Natural killer cell (primary cell): Measurements from ENCODE around the gene MTR. TPM values are rescaled to one million over a fixed set of nuclear protein-coding genes. Genes with fewer than 3 reads are reported as not detected.

Source experiments
- ATAC-seq, 3 donors: fragments of 150-1000 bp in 2 of 3; fragments of 200-7000 bp in 1 of 3; cut with Tn5 transposase; 1 replicate in 1 of 3; 2 replicates in 2 of 3; pipeline ENCODE4 v1.10.0; 2021; ENCODE audit warnings: mild to moderate bottlenecking in 2 of 3, moderate library complexity in 2 of 3
- DNase-seq, 2 donors: peaks; one replicate each; pipeline versions ENCODE4 v3.0.0 to v3.0.0-alpha.2; 2013 to 2021; ENCODE audit warnings: mixed read lengths in 1 of 2
- H3K27ac ChIP-seq: one replicate; pipeline ENCODE4 v1.5.1; 2013; ENCODE audit warnings: mild to moderate bottlenecking, low read length
- H3K27me3 ChIP-seq: one replicate; pipeline ENCODE4 v1.6.1; 2013; ENCODE audit warnings: low read length; ENCODE audit not compliant: control insufficient read depth, insufficient read depth
- H3K36me3 ChIP-seq: one replicate; pipeline ENCODE4 v1.6.1; 2013; ENCODE audit warnings: low read length; ENCODE audit not compliant: control insufficient read depth, insufficient read depth
- H3K4me1 ChIP-seq: one replicate; pipeline ENCODE4 v1.6.1; 2013; ENCODE audit warnings: low read length; ENCODE audit not compliant: control insufficient read depth, insufficient read depth
- H3K4me3 ChIP-seq: one replicate; pipeline ENCODE4 v1.5.1; 2013; ENCODE audit warnings: low read length
- H3K9me3 ChIP-seq: one replicate; pipeline ENCODE4 v1.6.1; 2013; ENCODE audit warnings: low read length; ENCODE audit not compliant: control insufficient read depth, insufficient read depth
- H3K27ac Mint-ChIP-seq, 2 donors: one replicate each; pipeline ENCODE4 v1.8.0; 2022; ENCODE audit warnings: mild to moderate bottlenecking in 2 of 2, mixed read lengths in 2 of 2, moderate library complexity in 1 of 2
- H3K27me3 Mint-ChIP-seq, 2 donors: one replicate each; pipeline ENCODE4 v1.8.0; 2022; ENCODE audit warnings: low read depth in 2 of 2, mixed read lengths in 2 of 2
- H3K36me3 Mint-ChIP-seq: one replicate; pipeline ENCODE4 v1.8.0; 2022; ENCODE audit warnings: mixed read lengths
- H3K4me1 Mint-ChIP-seq, 2 donors: one replicate each; pipeline ENCODE4 v1.8.0; 2022; ENCODE audit warnings: mixed read lengths in 2 of 2
- H3K4me3 Mint-ChIP-seq: one replicate; pipeline ENCODE4 v1.8.0; 2022; ENCODE audit warnings: mild to moderate bottlenecking, moderate library complexity, mixed read lengths
- H3K9me3 Mint-ChIP-seq, 2 donors: one replicate each; pipeline ENCODE4 v1.8.0; 2022; ENCODE audit warnings: mixed read lengths in 2 of 2
- WGBS: methylation state at CpG from one replicate; pipeline ENCODE4 v1.1.7; 2013; ENCODE audit warnings: missing lambda C conversion rate; ENCODE audit not compliant: insufficient coverage; 5-methylcytosine and 5-hydroxymethylcytosine counted together
- intact Hi-C: fragments of 100-400 bp; cut with micrococcal nuclease; formaldehyde crosslinking; loops from one replicate; pipeline ENCODE4 v1.14.2; 2022
- total RNA-seq, 4 donors: library from RNA; stranded (reverse); fragments of 120-200 nt in 1 of 4; gene quantifications; one replicate each; pipeline versions ENCODE4 v1.2.3 to v1.2.4, GENCODE V29; 2013 to 2022
- TF ChIP-seq, protein P1 (sequence below): fragments of 200-600 bp; IDR thresholded peaks from one replicate; pipeline ENCODE4 v1.8.0; 2022; ENCODE audit warnings: antibody characterized with exemption

Gene MTR
- total RNA-seq, 3 donors from 2014 or later (not counting 1 experiment from before 2014, with no cell fraction given), result 28.4 to 41.1 (median 38.4) TPM

GRCh38 chr1:236880209-236880608 is 85.1 kb downstream of the MTR start:
- Mint-ChIP-seq H3K27ac (no peak overlapping the region), H3K4me1 (no peaks in the 10 kb centered on the region), H3K4me3 (no peak overlapping the region), H3K27me3 (no peaks in the 10 kb centered on the region), H3K36me3 (peaks cover 9% of the 10 kb centered on the region), H3K9me3 (no peaks in the 10 kb centered on the region)
- DNase-seq (no peak), ATAC-seq (no peak)
- TF ChIP-seq, protein P1, sequence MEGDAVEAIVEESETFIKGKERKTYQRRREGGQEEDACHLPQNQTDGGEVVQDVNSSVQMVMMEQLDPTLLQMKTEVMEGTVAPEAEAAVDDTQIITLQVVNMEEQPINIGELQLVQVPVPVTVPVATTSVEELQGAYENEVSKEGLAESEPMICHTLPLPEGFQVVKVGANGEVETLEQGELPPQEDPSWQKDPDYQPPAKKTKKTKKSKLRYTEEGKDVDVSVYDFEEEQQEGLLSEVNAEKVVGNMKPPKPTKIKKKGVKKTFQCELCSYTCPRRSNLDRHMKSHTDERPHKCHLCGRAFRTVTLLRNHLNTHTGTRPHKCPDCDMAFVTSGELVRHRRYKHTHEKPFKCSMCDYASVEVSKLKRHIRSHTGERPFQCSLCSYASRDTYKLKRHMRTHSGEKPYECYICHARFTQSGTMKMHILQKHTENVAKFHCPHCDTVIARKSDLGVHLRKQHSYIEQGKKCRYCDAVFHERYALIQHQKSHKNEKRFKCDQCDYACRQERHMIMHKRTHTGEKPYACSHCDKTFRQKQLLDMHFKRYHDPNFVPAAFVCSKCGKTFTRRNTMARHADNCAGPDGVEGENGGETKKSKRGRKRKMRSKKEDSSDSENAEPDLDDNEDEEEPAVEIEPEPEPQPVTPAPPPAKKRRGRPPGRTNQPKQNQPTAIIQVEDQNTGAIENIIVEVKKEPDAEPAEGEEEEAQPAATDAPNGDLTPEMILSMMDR, result no peak
- H3K9me3 ChIP-seq, result no peaks in the 10 kb centered on the region
- intact Hi-C loops, result no loop called here
- WGBS, result 98% methylated on average over 6 of the region's 6 CpGs
- H3K27ac ChIP-seq, result no peak overlapping the region
- H3K36me3 ChIP-seq, result peaks cover 12% of the 10 kb centered on the region
- H3K27me3 ChIP-seq, result no peaks in the 10 kb centered on the region
- H3K4me1 ChIP-seq, result no peaks in the 10 kb centered on the region
- no peak overlapping the region for H3K4me3 ChIP-seq

GRCh38 chr1:236882678-236883077 is 87.6 kb downstream of the MTR start:
- Histone ChIP-seq H3K27me3 (no peaks in the 10 kb centered on the region), H3K4me1 (no peaks in the 10 kb centered on the region), H3K9me3 (no peaks in the 10 kb centered on the region), H3K36me3 (peaks cover 22% of the 10 kb centered on the region), H3K27ac (no peak overlapping the region), H3K4me3 (no peak overlapping the region)
- intact Hi-C loops, result no loop called here
- Mint-ChIP-seq H3K9me3 (no peaks in the 10 kb centered on the region), H3K4me1 (no peaks in the 10 kb centered on the region), H3K4me3 (no peak overlapping the region), H3K27me3 (no peaks in the 10 kb centered on the region), H3K27ac (no peak overlapping the region), H3K36me3 (peaks cover 30% of the 10 kb centered on the region)
- WGBS, result 76% methylated on average over 4 of the region's 4 CpGs
- TF ChIP-seq, protein P1, result no peak
- DNase-seq (no peak), ATAC-seq (no peak)

GRCh38 chr1:236886199-236886598 is 91.1 kb downstream of the MTR start:
- Mint-ChIP-seq H3K36me3 (peaks cover 36% of the 10 kb centered on the region), H3K9me3 (no peaks in the 10 kb centered on the region), H3K27me3 (no peaks in the 10 kb centered on the region), H3K4me3 (no peak overlapping the region), H3K4me1 (no peaks in the 10 kb centered on the region), H3K27ac (no peak overlapping the region)
- ATAC-seq (no peak), DNase-seq (no peak)
- TF ChIP-seq, protein P1, result no peak
- Histone ChIP-seq H3K9me3 (no peaks in the 10 kb centered on the region), H3K4me1 (no peaks in the 10 kb centered on the region), H3K4me3 (no peak overlapping the region), H3K27me3 (no peaks in the 10 kb centered on the region), H3K27ac (no peak overlapping the region), H3K36me3 (peaks cover 44% of the 10 kb centered on the region)
- 100% methylated on average over 1 of the region's 1 CpG for WGBS
- intact Hi-C loops, result no loop called here

DNA sequence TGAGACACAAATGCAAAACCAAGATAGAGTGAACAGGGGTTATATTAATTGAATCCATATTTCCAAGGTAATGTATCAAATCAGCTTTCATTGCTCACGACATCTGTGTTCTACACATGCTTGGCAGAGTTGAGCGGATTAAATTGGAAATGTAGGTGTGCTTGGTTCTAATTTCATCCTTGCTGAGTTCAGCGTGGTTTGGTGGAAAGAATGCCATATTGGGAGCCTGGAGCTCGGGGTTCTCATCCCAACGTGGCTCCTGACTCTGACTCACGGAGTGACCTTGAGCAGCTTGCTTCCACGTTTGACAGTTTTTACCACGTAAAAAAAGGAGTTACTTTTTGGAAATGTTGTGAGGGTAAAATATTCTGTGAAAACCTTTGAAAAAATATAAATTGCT is 92.0 kb downstream of the MTR start:
- peaks cover 52% of the 10 kb centered on the region for H3K36me3 ChIP-seq
- TF ChIP-seq, protein P1, result no peak
- no peaks in the 10 kb centered on the region for H3K9me3 ChIP-seq
- Mint-ChIP-seq H3K4me3 (no peak overlapping the region), H3K27me3 (no peaks in the 10 kb centered on the region), H3K27ac (no peak overlapping the region), H3K36me3 (peaks cover 44% of the 10 kb centered on the region), H3K9me3 (no peaks in the 10 kb centered on the region), H3K4me1 (no peaks in the 10 kb centered on the region)
- no peaks in the 10 kb centered on the region for H3K4me1 ChIP-seq
- H3K27me3 ChIP-seq, result no peaks in the 10 kb centered on the region
- no peak overlapping the region for H3K27ac ChIP-seq
- ATAC-seq (no peak), DNase-seq (no peak)
- no peak overlapping the region for H3K4me3 ChIP-seq
- WGBS, result 90% methylated on average over 8 of the region's 8 CpGs
- intact Hi-C loops, result no loop called here
